Vagina (tissue), 2 donors: ENCODE measurements around the gene DNER.

Experiments
- CTCF ChIP-seq, 3 experiments: fragments of 450-650 bp in 2 of 3; fragments of 200-600 bp in 1 of 3; sonication (generic) in 1 of 3; IDR thresholded peaks; one replicate each; pipeline ENCODE4 v1.5.1; 2017 to 2019; ENCODE audit warnings: antibody characterized with exemption in 3 of 3, mild to moderate bottlenecking in 2 of 3, moderate library complexity in 2 of 3
- POLR2A ChIP-seq, 2 donors: fragments of 450-650 bp; IDR thresholded peaks; one replicate each; pipeline ENCODE4 v1.6.1; 2017; ENCODE audit warnings: antibody characterized with exemption in 2 of 2, mild to moderate bottlenecking in 2 of 2, moderate library complexity in 2 of 2
- POLR2AphosphoS5 ChIP-seq, 2 donors: sonication (generic); formaldehyde crosslinking; IDR thresholded peaks; one replicate each; pipeline ENCODE4 v1.9.0; 2017; ENCODE audit warnings: antibody characterized with exemption in 2 of 2, mild to moderate bottlenecking in 2 of 2, low read depth in 1 of 2; ENCODE audit not compliant: insufficient read depth in 1 of 2

- no peak for TF ChIP-seq POLR2A (IDR thresholded peaks at IDR 0.05)
- no peak for TF ChIP-seq CTCF (IDR thresholded peaks at IDR 0.05)
- no peak for TF ChIP-seq POLR2AphosphoS5 (IDR thresholded peaks at IDR 0.05; ENCODE audit: insufficient read depth in 1 of 2, low read depth in 1 of 2)
Measured at GRCh38 chr2:229519655-229520430, 194.5 kb downstream of the DNER start.
